Body of pancreas (tissue), 4 donors: ENCODE results near the gene PTGER3.

Source experiments
- CTCF ChIP-seq, 7 experiments: fragments of 450-650 bp in 4 of 7; fragments of 200-600 bp in 3 of 7; sonication (generic) in 3 of 7; IDR thresholded peaks; one replicate each; pipeline ENCODE4 v1.5.1; 2016 to 2019; ENCODE audit warnings: antibody characterized with exemption in 7 of 7
- POLR2A ChIP-seq, 3 donors: fragments of 450-650 bp; IDR thresholded peaks; one replicate each; pipeline ENCODE4 v1.6.1; 2016; ENCODE audit warnings: antibody characterized with exemption in 3 of 3, mild to moderate bottlenecking in 2 of 3

DNA sequence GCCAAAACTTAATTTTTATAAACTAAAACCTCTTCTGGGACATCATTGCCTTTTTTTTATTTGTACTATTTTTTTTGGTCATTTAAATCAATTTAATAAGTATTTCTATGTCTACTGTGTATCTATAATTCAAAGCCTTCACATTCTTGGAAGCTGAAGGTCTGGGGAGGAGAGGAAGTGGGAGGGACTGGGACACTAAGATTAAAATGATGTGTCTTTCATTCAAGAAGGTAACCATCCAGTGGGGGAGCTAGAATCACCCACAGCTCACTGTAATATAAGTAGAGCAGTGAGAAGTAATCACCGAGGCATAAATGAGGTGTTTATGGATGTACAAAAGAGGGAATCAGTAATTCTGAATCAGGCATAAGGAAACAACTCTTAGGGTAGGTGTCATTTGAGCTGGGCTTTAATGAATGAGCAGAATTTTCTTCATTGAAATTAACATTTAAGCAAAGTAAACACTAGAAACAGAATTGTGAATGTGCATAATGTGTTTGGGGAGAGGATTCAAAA, 52.8 kb downstream of the PTGER3 start:
- TF ChIP-seq CTCF (IDR thresholded peaks at IDR 0.05) = no peak
- no peak for TF ChIP-seq POLR2A (IDR thresholded peaks at IDR 0.05)
